ENCODE measurements around the gene GBA2.
A peak's percentile ranks its signal among the peaks of the same experiment; 100 is the strongest.

The GBA2 gene

GRCh38 chr9:35700942-35701341 lies 48.1 kb downstream of the GBA2 start:
- peaks cover 19 to 99% (median 96%) of the 10 kb centered on the region in 5 donors for H3K36me3 ChIP-seq (ENCODE audit: control insufficient read depth in 5 of 5, insufficient read depth in 5 of 5, low read length in 5 of 5)
- H3K27ac ChIP-seq (ENCODE audit: low read depth, low read length), result no peak overlapping the region
- H3K9me3 ChIP-seq (ENCODE audit: control insufficient read depth in 5 of 5, low read length in 5 of 5), result no peaks in the 10 kb centered on the region
- H3K9ac ChIP-seq (ENCODE audit: low read length in 5 of 5), result no peak overlapping the region
- H3K27me3 ChIP-seq (ENCODE audit: control insufficient read depth in 5 of 5, insufficient read depth in 4 of 5, low read length in 5 of 5), result no peaks in the 10 kb centered on the region
- no peak overlapping the region for H3K4me3 ChIP-seq (ENCODE audit: low read depth in 1 of 5, low read length in 5 of 5)
- H3K4me1 ChIP-seq (ENCODE audit: control insufficient read depth in 5 of 5, insufficient read depth in 5 of 5, low read length in 5 of 5), result peaks cover 0 to 6% (median 0%) of the 10 kb centered on the region in 5 donors

DNA sequence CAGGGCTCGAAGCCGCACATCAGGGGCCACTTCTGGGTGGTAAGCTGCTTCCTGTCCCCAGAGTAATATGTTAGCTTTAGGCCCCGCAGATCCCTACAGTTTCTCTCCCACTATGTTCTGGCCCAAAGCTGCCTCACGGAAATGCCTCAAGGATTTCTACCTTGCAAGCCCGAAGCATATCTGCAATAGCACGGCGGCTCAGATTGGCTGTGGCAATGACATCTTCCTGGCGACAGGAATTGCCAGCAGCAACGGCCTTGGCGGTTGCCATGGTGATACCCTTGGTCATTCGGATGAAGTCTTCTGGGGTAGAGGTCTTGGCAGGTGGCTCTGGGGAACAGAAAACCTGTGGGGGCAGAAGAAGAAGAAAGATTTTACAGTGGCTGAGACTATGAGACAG lies 49.0 kb downstream of the GBA2 start:
- Histone ChIP-seq H3K9ac (ENCODE audit: low read length in 5 of 5) (no peak overlapping the region), H3K27ac (ENCODE audit: low read depth, low read length) (no peak overlapping the region), H3K4me3 (ENCODE audit: low read depth in 1 of 5, low read length in 5 of 5) (no peak overlapping the region), H3K4me1 (ENCODE audit: control insufficient read depth in 5 of 5, insufficient read depth in 5 of 5, low read length in 5 of 5) (peaks cover 0 to 4% (median 0%) of the 10 kb centered on the region in 5 donors), H3K9me3 (ENCODE audit: control insufficient read depth in 5 of 5, low read length in 5 of 5) (no peaks in the 10 kb centered on the region), H3K27me3 (ENCODE audit: control insufficient read depth in 5 of 5, insufficient read depth in 4 of 5, low read length in 5 of 5) (no peaks in the 10 kb centered on the region), H3K36me3 (ENCODE audit: control insufficient read depth in 5 of 5, insufficient read depth in 5 of 5, low read length in 5 of 5) (peaks cover 19 to 94% (median 90%) of the 10 kb centered on the region in 5 donors)

- Histone ChIP-seq H3K4me1 (ENCODE audit: control insufficient read depth in 5 of 5, insufficient read depth in 5 of 5, low read length in 5 of 5) (peaks cover 0 to 4% (median 0%) of the 10 kb centered on the region in 5 donors), H3K27me3 (ENCODE audit: control insufficient read depth in 5 of 5, insufficient read depth in 4 of 5, low read length in 5 of 5) (no peaks in the 10 kb centered on the region), H3K36me3 (ENCODE audit: control insufficient read depth in 5 of 5, insufficient read depth in 5 of 5, low read length in 5 of 5) (peaks cover 15 to 76% (median 72%) of the 10 kb centered on the region in 5 donors), H3K9me3 (ENCODE audit: control insufficient read depth in 5 of 5, low read length in 5 of 5) (no peaks in the 10 kb centered on the region), H3K9ac (ENCODE audit: low read length in 5 of 5) (no peak overlapping the region), H3K27ac (ENCODE audit: low read depth, low read length) (no peak overlapping the region), H3K4me3 (ENCODE audit: low read depth in 1 of 5, low read length in 5 of 5) (no peak overlapping the region)
These were observed 50.8 kb downstream of the GBA2 start for GRCh38 chr9:35698231-35698630.

GRCh38 chr9:35697486-35697885 lies 51.5 kb downstream of the GBA2 start:
- peaks cover 15 to 68% (median 65%) of the 10 kb centered on the region in 5 donors for H3K36me3 ChIP-seq (ENCODE audit: control insufficient read depth in 5 of 5, insufficient read depth in 5 of 5, low read length in 5 of 5)

DNA sequence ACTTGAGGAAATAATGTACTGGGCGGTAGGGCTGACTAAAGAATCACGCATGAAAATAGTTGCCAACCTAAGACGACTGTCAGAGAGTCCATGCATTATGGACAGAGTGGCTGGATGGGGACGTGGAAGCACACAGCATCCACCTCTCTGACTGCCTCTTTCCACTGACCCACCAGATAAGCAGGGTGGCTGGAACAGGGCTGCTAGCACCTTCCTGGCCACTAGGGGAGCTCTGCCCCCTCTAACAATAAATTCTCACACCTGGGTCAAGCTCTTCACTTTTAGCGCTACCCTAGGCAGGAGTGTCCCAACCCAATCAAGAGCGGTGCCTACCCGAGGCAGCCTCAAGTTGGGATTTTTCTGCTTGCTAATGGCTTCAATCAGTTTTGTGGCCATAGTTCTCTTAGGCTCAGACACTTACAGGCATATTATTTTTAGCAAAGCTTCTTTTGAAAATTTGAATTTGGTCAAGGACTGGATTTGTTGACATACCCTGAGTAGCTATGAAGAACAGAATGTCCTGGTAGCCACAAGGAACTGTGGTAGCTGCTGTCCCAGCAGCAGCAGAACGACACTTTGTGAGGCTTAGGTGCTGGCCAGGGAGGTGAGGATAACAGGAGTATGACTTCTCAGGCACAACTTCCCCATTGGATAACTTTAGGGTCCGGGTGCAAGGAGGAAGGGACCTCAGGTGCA lies 52.4 kb downstream of the GBA2 start:
- H3K27ac ChIP-seq (ENCODE audit: low read depth, low read length), result no peak overlapping the region
- H3K27me3 ChIP-seq (ENCODE audit: control insufficient read depth in 5 of 5, insufficient read depth in 4 of 5, low read length in 5 of 5), result no peaks in the 10 kb centered on the region
- H3K9me3 ChIP-seq (ENCODE audit: control insufficient read depth in 5 of 5, low read length in 5 of 5), result no peaks in the 10 kb centered on the region
- no peak overlapping the region for H3K9ac ChIP-seq (ENCODE audit: low read length in 5 of 5)
- peaks cover 0 to under 1% (median 0%) of the 10 kb centered on the region in 5 donors for H3K4me1 ChIP-seq (ENCODE audit: control insufficient read depth in 5 of 5, insufficient read depth in 5 of 5, low read length in 5 of 5)
- H3K36me3 ChIP-seq (ENCODE audit: control insufficient read depth in 5 of 5, insufficient read depth in 5 of 5, low read length in 5 of 5), result peaks cover 14 to 61% (median 58%) of the 10 kb centered on the region in 5 donors
- H3K4me3 ChIP-seq (ENCODE audit: low read depth in 1 of 5, low read length in 5 of 5), result no peak overlapping the region

More at GRCh38 chr9:35697486-35697885, 51.5 kb downstream of the GBA2 start:
- H3K27me3 ChIP-seq (ENCODE audit: control insufficient read depth in 5 of 5, insufficient read depth in 4 of 5, low read length in 5 of 5), result no peaks in the 10 kb centered on the region
- no peaks in the 10 kb centered on the region for H3K9me3 ChIP-seq (ENCODE audit: control insufficient read depth in 5 of 5, low read length in 5 of 5)
- peaks cover 0 to 4% (median 0%) of the 10 kb centered on the region in 5 donors for H3K4me1 ChIP-seq (ENCODE audit: control insufficient read depth in 5 of 5, insufficient read depth in 5 of 5, low read length in 5 of 5)
- no peak overlapping the region for H3K9ac ChIP-seq (ENCODE audit: low read length in 5 of 5)
- H3K27ac ChIP-seq (ENCODE audit: low read depth, low read length), result no peak overlapping the region
- H3K4me3 ChIP-seq (ENCODE audit: low read depth in 1 of 5, low read length in 5 of 5), result no peak overlapping the region

DNA sequence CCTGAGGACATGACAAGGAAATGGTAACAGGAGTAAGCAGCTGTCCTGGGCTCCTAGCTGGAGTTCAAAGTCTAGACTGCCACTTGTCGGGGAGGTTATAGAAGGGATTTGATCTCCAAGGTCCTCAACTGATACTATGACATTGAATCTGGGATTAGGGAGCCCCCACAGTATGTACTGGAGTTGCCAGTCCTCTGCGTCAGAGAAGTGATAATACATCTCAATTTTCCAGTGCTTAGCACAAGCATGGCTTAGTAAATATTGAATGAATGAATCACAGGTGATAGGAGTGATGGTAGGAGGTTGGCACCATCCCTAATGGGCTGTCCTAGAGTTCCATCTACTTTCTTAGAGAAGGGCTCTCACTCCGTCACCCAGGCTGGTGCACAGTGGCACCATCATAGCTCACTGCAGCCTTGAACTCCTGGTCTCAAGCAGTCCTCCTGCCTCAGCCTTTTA lies 53.1 kb downstream of the GBA2 start:
- no peaks in the 10 kb centered on the region for H3K27me3 ChIP-seq (ENCODE audit: control insufficient read depth in 5 of 5, insufficient read depth in 4 of 5, low read length in 5 of 5)
- H3K4me3 ChIP-seq (ENCODE audit: low read depth in 1 of 5, low read length in 5 of 5), result no peak overlapping the region
- peaks cover 3 to 7% (median 6%) of the 10 kb centered on the region in 5 donors for H3K4me1 ChIP-seq (ENCODE audit: control insufficient read depth in 5 of 5, insufficient read depth in 5 of 5, low read length in 5 of 5)
- no peak overlapping the region for H3K9ac ChIP-seq (ENCODE audit: low read length in 5 of 5)
- H3K27ac ChIP-seq (ENCODE audit: low read depth, low read length), result no peak overlapping the region
- H3K9me3 ChIP-seq (ENCODE audit: control insufficient read depth in 5 of 5, low read length in 5 of 5), result no peaks in the 10 kb centered on the region
- peaks cover 8 to 54% (median 51%) of the 10 kb centered on the region in 5 donors for H3K36me3 ChIP-seq (ENCODE audit: control insufficient read depth in 5 of 5, insufficient read depth in 5 of 5, low read length in 5 of 5)

- no peak overlapping the region for H3K9ac ChIP-seq (ENCODE audit: low read length in 5 of 5)
- no peaks in the 10 kb centered on the region for H3K27me3 ChIP-seq (ENCODE audit: control insufficient read depth in 5 of 5, insufficient read depth in 4 of 5, low read length in 5 of 5)
- H3K36me3 ChIP-seq (ENCODE audit: control insufficient read depth in 5 of 5, insufficient read depth in 5 of 5, low read length in 5 of 5), result peaks cover 0 to 13% (median 10%) of the 10 kb centered on the region in 5 donors
- H3K27ac ChIP-seq (ENCODE audit: low read depth, low read length), result peak overlapping the region; percentile 47
- H3K9me3 ChIP-seq (ENCODE audit: control insufficient read depth in 5 of 5, low read length in 5 of 5), result no peaks in the 10 kb centered on the region
- H3K4me3 ChIP-seq (ENCODE audit: low read depth in 1 of 5, low read length in 5 of 5), result peak overlapping the region in 1 of 5 donors; percentile 75
- H3K4me1 ChIP-seq (ENCODE audit: control insufficient read depth in 5 of 5, insufficient read depth in 5 of 5, low read length in 5 of 5), result peaks cover 5 to 32% (median 30%) of the 10 kb centered on the region in 5 donors
These were observed 57.2 kb downstream of the GBA2 start for GRCh38 chr9:35691757-35692301.

DNA sequence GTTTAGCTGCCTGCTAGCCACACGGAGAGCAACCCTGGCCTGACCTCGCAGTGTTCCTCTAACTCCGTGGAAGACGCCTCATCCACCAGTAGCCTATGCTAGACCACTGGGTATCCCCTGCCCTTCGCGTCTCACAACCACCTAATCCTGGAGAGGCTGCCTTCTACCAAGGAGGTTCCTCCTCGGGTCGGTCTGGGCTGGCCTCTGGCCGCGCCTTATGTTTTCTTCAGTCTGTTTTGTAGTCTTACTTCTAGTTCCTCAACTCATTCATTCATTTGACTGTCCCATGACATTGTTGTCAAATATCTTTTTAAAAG lies 57.7 kb downstream of the GBA2 start:
- Histone ChIP-seq H3K27me3 (ENCODE audit: control insufficient read depth in 5 of 5, insufficient read depth in 4 of 5, low read length in 5 of 5) (no peaks in the 10 kb centered on the region), H3K9ac (ENCODE audit: low read length in 5 of 5) (peak overlapping the region; percentile 53 to 76 (median 70)), H3K36me3 (ENCODE audit: control insufficient read depth in 5 of 5, insufficient read depth in 5 of 5, low read length in 5 of 5) (peaks cover 0 to 8% (median 7%) of the 10 kb centered on the region in 5 donors), H3K4me1 (ENCODE audit: control insufficient read depth in 5 of 5, insufficient read depth in 5 of 5, low read length in 5 of 5) (peaks cover 5 to 32% (median 30%) of the 10 kb centered on the region in 5 donors), H3K4me3 (ENCODE audit: low read depth in 1 of 5, low read length in 5 of 5) (peak overlapping the region; percentile 58 to 79 (median 75)), H3K9me3 (ENCODE audit: control insufficient read depth in 5 of 5, low read length in 5 of 5) (no peaks in the 10 kb centered on the region), H3K27ac (ENCODE audit: low read depth, low read length) (peak overlapping the region; percentile 81)

GRCh38 chr9:35690614-35691333 lies 58.3 kb downstream of the GBA2 start:
- Histone ChIP-seq H3K4me3 (ENCODE audit: low read depth in 1 of 5, low read length in 5 of 5) (peak overlapping the region; percentile 58 to 79 (median 75)), H3K9ac (ENCODE audit: low read length in 5 of 5) (peak overlapping the region; percentile 53 to 76 (median 70)), H3K4me1 (ENCODE audit: control insufficient read depth in 5 of 5, insufficient read depth in 5 of 5, low read length in 5 of 5) (peaks cover 5 to 35% (median 30%) of the 10 kb centered on the region in 5 donors), H3K27me3 (ENCODE audit: control insufficient read depth in 5 of 5, insufficient read depth in 4 of 5, low read length in 5 of 5) (no peaks in the 10 kb centered on the region), H3K9me3 (ENCODE audit: control insufficient read depth in 5 of 5, low read length in 5 of 5) (no peaks in the 10 kb centered on the region), H3K27ac (ENCODE audit: low read depth, low read length) (peak overlapping the region; percentile 81), H3K36me3 (ENCODE audit: control insufficient read depth in 5 of 5, insufficient read depth in 5 of 5, low read length in 5 of 5) (peaks cover 0 to 5% (median 2%) of the 10 kb centered on the region in 5 donors)

GRCh38 chr9:35690294-35690613 lies 58.8 kb downstream of the GBA2 start:
- no peaks in the 10 kb centered on the region for H3K27me3 ChIP-seq (ENCODE audit: control insufficient read depth in 5 of 5, insufficient read depth in 4 of 5, low read length in 5 of 5)
- H3K9ac ChIP-seq (ENCODE audit: low read length in 5 of 5), result peak overlapping the region in 3 of 5 donors; percentile 61 to 70 (median 64)
- peak overlapping the region; percentile 81 for H3K27ac ChIP-seq (ENCODE audit: low read depth, low read length)
- peaks cover 0 to 8% (median 3%) of the 10 kb centered on the region in 5 donors for H3K36me3 ChIP-seq (ENCODE audit: control insufficient read depth in 5 of 5, insufficient read depth in 5 of 5, low read length in 5 of 5)
- no peaks in the 10 kb centered on the region for H3K9me3 ChIP-seq (ENCODE audit: control insufficient read depth in 5 of 5, low read length in 5 of 5)
- H3K4me1 ChIP-seq (ENCODE audit: control insufficient read depth in 5 of 5, insufficient read depth in 5 of 5, low read length in 5 of 5), result peaks cover 5 to 35% (median 30%) of the 10 kb centered on the region in 5 donors
- H3K4me3 ChIP-seq (ENCODE audit: low read depth in 1 of 5, low read length in 5 of 5), result peak overlapping the region; percentile 58 to 75 (median 72)
